Neural cell (in vitro differentiated cells): ENCODE data around the gene KXD1. TPM values are rescaled to one million over a fixed set of nuclear protein-coding genes. Genes with fewer than 3 reads are reported as not detected.

ENCODE experiments used
- H2AFZ ChIP-seq: fragments of 200-600, 300-800 bp; sonication (generic), shearing (Covaris generic); 2 replicates; pipeline ENCODE4 v1.6.0; 2014; ENCODE audit warnings: low read depth, mild to moderate bottlenecking, antibody characterized with exemption, low read length, moderate library complexity
- H3F3A ChIP-seq: fragments of 200-600 bp; shearing (Covaris generic); 2 replicates; pipeline ENCODE4 v1.6.1; 2016; ENCODE audit warnings: mild to moderate bottlenecking, moderate library complexity, mixed read lengths, antibody characterized with exemption, low read length; ENCODE audit not compliant: insufficient read depth, poor library complexity, severe bottlenecking
- H3K27ac ChIP-seq: fragments of 200-600, 300-800 bp; sonication (generic), shearing (Covaris generic); 2 replicates; pipeline ENCODE4 v1.5.1; 2014; ENCODE audit warnings: mild to moderate bottlenecking, low read length, moderate library complexity
- H3K27me3 ChIP-seq: fragments of 300-800, 200-600 bp; sonication (generic), shearing (Covaris generic); 2 replicates; pipeline ENCODE4 v1.6.0; 2014; ENCODE audit warnings: mild to moderate bottlenecking, low read depth, low read length, moderate library complexity; ENCODE audit not compliant: insufficient read depth
- H3K36me3 ChIP-seq: fragments of 300-800, 200-600 bp; sonication (generic), shearing (Covaris generic); 2 replicates; pipeline ENCODE4 v1.5.1; 2014; ENCODE audit warnings: mild to moderate bottlenecking, antibody characterized with exemption, low read length, moderate library complexity; ENCODE audit not compliant: insufficient read depth
- H3K4me2 ChIP-seq: fragments of 300-800, 200-600 bp; sonication (generic), shearing (Covaris generic); 2 replicates; pipeline ENCODE4 v1.6.0; 2014; ENCODE audit warnings: mild to moderate bottlenecking, low read length
- H3K4me3 ChIP-seq: fragments of 300-800, 200-600 bp; sonication (generic), shearing (Covaris generic); 2 replicates; pipeline ENCODE4 v1.5.1; 2014; ENCODE audit warnings: mild to moderate bottlenecking, low read length, moderate library complexity
- H3K79me2 ChIP-seq: fragments of 200-600 bp; shearing (Covaris generic); replicated peaks from 2 replicates; pipeline ENCODE4 v1.6.0; 2014; ENCODE audit warnings: mild to moderate bottlenecking, low read length, moderate library complexity; ENCODE audit not compliant: insufficient read depth
- H3K9ac ChIP-seq: fragments of 300-800, 200-600 bp; sonication (generic), shearing (Covaris generic); 2 replicates; pipeline ENCODE4 v1.6.1; 2016; ENCODE audit warnings: mild to moderate bottlenecking, low read length, mixed read lengths
- H3K9me2 ChIP-seq: fragments of 200-600 bp; shearing (Covaris generic); 2 replicates; pipeline ENCODE4 v1.6.1; 2016; ENCODE audit warnings: mild to moderate bottlenecking, low read length, mixed read lengths; ENCODE audit not compliant: insufficient read depth
- H3K9me3 ChIP-seq: fragments of 200-600, 300-800 bp; sonication (generic), shearing (Covaris generic); 2 replicates; pipeline ENCODE4 v1.6.1; 2016; ENCODE audit warnings: mild to moderate bottlenecking, mixed run types, low read length, moderate library complexity, mixed read lengths
- H4K20me1 ChIP-seq: fragments of 200-600 bp; shearing (Covaris generic); 2 replicates; pipeline ENCODE4 v1.6.1; 2016; ENCODE audit warnings: mild to moderate bottlenecking, mixed run types; ENCODE audit not compliant: insufficient read depth
- CTCF ChIP-seq: fragments of 450-650 bp; IDR thresholded peaks from 2 replicates; pipeline ENCODE4 v1.5.1; 2014; ENCODE audit warnings: antibody characterized with exemption, mild to moderate bottlenecking, moderate library complexity; ENCODE audit not compliant: poor library complexity, severe bottlenecking
- EP300 ChIP-seq: fragments of 450-650 bp; conservative IDR thresholded peaks from 2 replicates; pipeline ENCODE4 v1.6.1; 2014; ENCODE audit warnings: antibody characterized with exemption, mild to moderate bottlenecking, moderate library complexity; ENCODE audit not compliant: poor library complexity, severe bottlenecking
- EZH2 ChIP-seq: fragments of 200-600, 300-800 bp; shearing (Covaris generic), sonication (generic); IDR thresholded peaks from 2 replicates; pipeline ENCODE4 v1.6.1; 2014; ENCODE audit warnings: antibody characterized with exemption, low read length, borderline replicate concordance, mild to moderate bottlenecking; ENCODE audit not compliant: insufficient read depth, poor library complexity, severe bottlenecking
- MXI1 ChIP-seq: fragments of 450-650 bp; conservative IDR thresholded peaks from 2 replicates; pipeline ENCODE4 v1.6.1; 2014; ENCODE audit warnings: antibody characterized with exemption, mild to moderate bottlenecking; ENCODE audit not compliant: poor library complexity, severe bottlenecking
- POLR2AphosphoS5 ChIP-seq: IDR thresholded peaks from 2 replicates; pipeline ENCODE4 v1.6.1; 2012
- RAD21 ChIP-seq: fragments of 450-650 bp; conservative IDR thresholded peaks from 2 replicates; pipeline ENCODE4 v1.6.1; 2014; ENCODE audit warnings: antibody characterized with exemption, mild to moderate bottlenecking, moderate library complexity
- SMC3 ChIP-seq: fragments of 450-650 bp; conservative IDR thresholded peaks from 2 replicates; pipeline ENCODE4 v1.6.1; 2014; ENCODE audit warnings: antibody characterized with exemption, mild to moderate bottlenecking, moderate library complexity; ENCODE audit not compliant: poor library complexity
- TAF1 ChIP-seq: IDR thresholded peaks from 2 replicates; pipeline ENCODE4 v1.6.1; 2012; ENCODE audit warnings: low read depth
- polyA plus RNA-seq: library from polyadenylated mRNA; depleted of rRNA; stranded (reverse); fragments of >200 nt; gene quantifications from 2 replicates; pipeline ENCODE4 v1.2.3, GENCODE V29; 2014
- TF ChIP-seq, protein P1 (sequence below): IDR thresholded peaks from 2 replicates; pipeline ENCODE4 v1.6.1; 2012; ENCODE audit warnings: borderline replicate concordance

Gene KXD1
- polyA plus RNA-seq, 1 donor from 2014 or later = 55.8 TPM

DNA sequence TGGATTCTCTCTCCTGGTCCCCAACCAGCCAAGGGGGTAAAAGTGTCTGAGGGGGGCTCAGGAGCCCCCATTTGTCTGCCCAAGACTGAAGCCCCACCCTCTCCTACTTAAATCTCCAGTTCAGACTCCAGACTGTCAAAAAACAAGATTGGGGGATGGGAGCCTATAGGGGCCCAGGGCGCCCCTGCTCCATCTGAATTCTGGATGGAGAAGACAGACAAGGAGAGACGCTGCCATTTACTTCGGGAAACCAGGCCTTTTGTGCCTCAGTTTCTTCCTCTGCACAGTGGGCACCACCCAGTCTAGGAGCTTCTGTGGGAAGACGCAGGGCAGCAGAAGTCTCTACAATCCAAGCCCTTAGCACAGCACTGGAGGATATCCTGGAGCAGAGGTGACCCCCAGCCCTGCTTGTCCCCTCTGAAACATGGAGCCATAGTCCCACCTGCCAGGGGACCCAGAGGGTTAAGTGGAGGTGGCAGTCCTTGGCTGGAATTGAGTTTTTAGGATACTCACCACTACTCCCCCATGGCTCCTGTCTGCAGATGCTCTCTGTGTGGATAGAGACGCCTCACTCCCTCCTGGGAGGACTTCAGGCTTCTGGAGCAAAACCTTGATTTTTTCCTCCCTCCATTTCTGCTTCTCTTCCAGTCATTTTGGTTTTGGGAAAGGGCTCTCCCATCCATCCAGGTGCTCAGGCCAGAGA is 50.6 kb downstream of the KXD1 start:
- no peaks in the 10 kb centered on the region for H3F3A ChIP-seq
- H2AFZ ChIP-seq = no peak overlapping the region
- H3K4me2 ChIP-seq = no peak overlapping the region
- no peaks in the 10 kb centered on the region for H3K9me2 ChIP-seq
- H3K9ac ChIP-seq = no peak overlapping the region
- no peaks in the 10 kb centered on the region for H4K20me1 ChIP-seq
- no peaks in the 10 kb centered on the region for H3K79me2 ChIP-seq
- no peaks in the 10 kb centered on the region for H3K9me3 ChIP-seq
- H3K27me3 ChIP-seq = peaks cover 89% of the 10 kb centered on the region
- H3K4me3 ChIP-seq = no peak overlapping the region
- H3K36me3 ChIP-seq = no peaks in the 10 kb centered on the region
- H3K27ac ChIP-seq = no peak overlapping the region
- no peak for TF ChIP-seq MXI1
- TF ChIP-seq SMC3 = no peak
- TF ChIP-seq POLR2AphosphoS5 = no peak
- no peak for TF ChIP-seq TAF1

DNA sequence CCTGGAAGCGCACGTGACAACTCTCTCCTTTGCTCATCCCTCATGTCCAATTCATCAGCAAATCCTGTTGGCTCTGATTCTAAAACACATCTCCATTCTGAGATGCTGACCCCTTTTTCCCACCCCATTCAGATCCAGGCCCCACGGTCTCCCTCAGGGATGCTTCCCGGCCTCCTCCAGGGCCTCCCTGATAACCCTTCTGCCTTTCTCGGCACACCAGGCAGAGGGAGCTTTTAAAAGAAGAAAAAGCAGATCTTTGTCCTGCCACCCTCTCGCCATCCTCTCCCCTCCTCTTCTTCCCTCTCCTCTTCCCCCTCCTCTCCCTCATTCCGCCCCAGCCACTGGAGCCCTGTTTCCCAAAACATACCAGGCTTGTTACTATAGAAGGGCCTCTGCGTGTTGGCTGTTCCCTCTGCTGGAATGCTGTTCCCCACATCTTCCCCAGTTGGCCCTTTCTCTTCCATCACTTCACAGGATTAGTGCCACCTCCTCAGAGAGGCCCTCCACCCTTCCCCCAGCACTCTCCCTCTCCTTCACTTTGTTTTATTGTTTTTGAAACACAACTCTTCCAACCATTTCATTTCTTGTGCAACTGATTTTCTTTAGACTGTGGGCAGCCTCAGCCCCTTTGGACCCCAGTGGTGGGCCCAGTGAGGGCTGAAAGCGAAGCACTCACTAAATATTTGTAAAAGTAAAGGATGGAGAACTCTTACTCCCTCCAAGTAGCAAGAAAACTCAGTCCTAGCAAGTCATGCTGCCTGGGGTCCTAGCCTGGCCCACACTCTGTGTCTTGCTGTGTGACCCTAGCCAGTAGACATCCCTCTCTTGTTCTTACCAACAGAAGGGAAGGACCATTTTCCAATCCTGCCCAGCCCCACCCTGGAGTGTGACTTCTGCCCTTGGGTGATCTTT is 51.4 kb downstream of the KXD1 start:
- Histone ChIP-seq H3K9me3 (no peaks in the 10 kb centered on the region), H3K79me2 (no peaks in the 10 kb centered on the region), H3K9ac (no peak overlapping the region), H3K27me3 (peaks cover 83% of the 10 kb centered on the region), H2AFZ (no peak overlapping the region), H3K4me3 (no peak overlapping the region), H3K27ac (no peak overlapping the region), H3K9me2 (no peaks in the 10 kb centered on the region), H3K36me3 (no peaks in the 10 kb centered on the region), H3F3A (no peaks in the 10 kb centered on the region), H3K4me2 (no peak overlapping the region), H4K20me1 (no peaks in the 10 kb centered on the region)
- peak; percentile 53 for TF ChIP-seq EZH2
- no peak for TF ChIP-seq EP300
- no peak for TF ChIP-seq TAF1
- no peak for TF ChIP-seq SMC3
- no peak for TF ChIP-seq POLR2AphosphoS5
- no peak for TF ChIP-seq CTCF

- no peaks in the 10 kb centered on the region for H3K79me2 ChIP-seq
- H3K4me3 ChIP-seq = no peak overlapping the region
- no peak overlapping the region for H2AFZ ChIP-seq
- no peak overlapping the region for H3K9ac ChIP-seq
- H3K27ac ChIP-seq = no peak overlapping the region
- H3K4me2 ChIP-seq = no peak overlapping the region
- no peaks in the 10 kb centered on the region for H3K9me3 ChIP-seq
- H3F3A ChIP-seq = no peaks in the 10 kb centered on the region
- H3K9me2 ChIP-seq = no peaks in the 10 kb centered on the region
- no peaks in the 10 kb centered on the region for H3K36me3 ChIP-seq
- TF ChIP-seq SMC3 (no peak), POLR2AphosphoS5 (no peak), MXI1 (no peak), TAF1 (no peak), EP300 (no peak), RAD21 (no peak), EZH2 (no peak), CTCF (no peak)
- TF ChIP-seq, protein P1, sequence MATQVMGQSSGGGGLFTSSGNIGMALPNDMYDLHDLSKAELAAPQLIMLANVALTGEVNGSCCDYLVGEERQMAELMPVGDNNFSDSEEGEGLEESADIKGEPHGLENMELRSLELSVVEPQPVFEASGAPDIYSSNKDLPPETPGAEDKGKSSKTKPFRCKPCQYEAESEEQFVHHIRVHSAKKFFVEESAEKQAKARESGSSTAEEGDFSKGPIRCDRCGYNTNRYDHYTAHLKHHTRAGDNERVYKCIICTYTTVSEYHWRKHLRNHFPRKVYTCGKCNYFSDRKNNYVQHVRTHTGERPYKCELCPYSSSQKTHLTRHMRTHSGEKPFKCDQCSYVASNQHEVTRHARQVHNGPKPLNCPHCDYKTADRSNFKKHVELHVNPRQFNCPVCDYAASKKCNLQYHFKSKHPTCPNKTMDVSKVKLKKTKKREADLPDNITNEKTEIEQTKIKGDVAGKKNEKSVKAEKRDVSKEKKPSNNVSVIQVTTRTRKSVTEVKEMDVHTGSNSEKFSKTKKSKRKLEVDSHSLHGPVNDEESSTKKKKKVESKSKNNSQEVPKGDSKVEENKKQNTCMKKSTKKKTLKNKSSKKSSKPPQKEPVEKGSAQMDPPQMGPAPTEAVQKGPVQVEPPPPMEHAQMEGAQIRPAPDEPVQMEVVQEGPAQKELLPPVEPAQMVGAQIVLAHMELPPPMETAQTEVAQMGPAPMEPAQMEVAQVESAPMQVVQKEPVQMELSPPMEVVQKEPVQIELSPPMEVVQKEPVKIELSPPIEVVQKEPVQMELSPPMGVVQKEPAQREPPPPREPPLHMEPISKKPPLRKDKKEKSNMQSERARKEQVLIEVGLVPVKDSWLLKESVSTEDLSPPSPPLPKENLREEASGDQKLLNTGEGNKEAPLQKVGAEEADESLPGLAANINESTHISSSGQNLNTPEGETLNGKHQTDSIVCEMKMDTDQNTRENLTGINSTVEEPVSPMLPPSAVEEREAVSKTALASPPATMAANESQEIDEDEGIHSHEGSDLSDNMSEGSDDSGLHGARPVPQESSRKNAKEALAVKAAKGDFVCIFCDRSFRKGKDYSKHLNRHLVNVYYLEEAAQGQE = no peak
- H3K27me3 ChIP-seq = peaks cover 77% of the 10 kb centered on the region
- no peaks in the 10 kb centered on the region for H4K20me1 ChIP-seq
Measured at GRCh38 chr19:18609717-18610051, 52.0 kb downstream of the KXD1 start.
